ENCODE results near the gene C6orf58. TPM values are rescaled to one million over a fixed set of nuclear protein-coding genes. Genes with fewer than 3 reads are reported as not detected.

Gene C6orf58
- total RNA-seq, 1 experiment from 2014 or later: not detected

- no peak overlapping the region for H2BK5ac ChIP-seq (ENCODE audit: insufficient read length, low read length)
- no peak overlapping the region for H3K23ac ChIP-seq (ENCODE audit: insufficient read length, low read depth, low read length)
- DNase-seq: peak; percentile 56
- no peak overlapping the region for H2BK12ac ChIP-seq (ENCODE audit: insufficient read length, low read depth, low read length)
- TF ChIP-seq CTCF (conservative IDR thresholded peaks at IDR 0.05): peak; percentile 67; the same call in 2 of the 3 replicates
- no peak overlapping the region for H3K4me3 Mint-ChIP-seq
- H3K9me3 Mint-ChIP-seq: no peaks in the 10 kb centered on the region; a peak in 1 of 5 replicates
- H2BK15ac ChIP-seq (ENCODE audit: low read depth, low read length): no peak overlapping the region
- no peak overlapping the region for H3T11ph ChIP-seq (ENCODE audit: low read length)
- no peaks in the 10 kb centered on the region for H3K27me3 ChIP-seq (ENCODE audit: insufficient read depth, low read length)
- no peak overlapping the region for H2BK120ac ChIP-seq (ENCODE audit: low read depth, low read length, poor library complexity, severe bottlenecking)
- no peak overlapping the region for H3K14ac ChIP-seq (ENCODE audit: insufficient read depth, low read length)
- no peaks in the 10 kb centered on the region for H3K79me1 ChIP-seq (ENCODE audit: insufficient read depth, low read depth, low read length, poor library complexity, severe bottlenecking)
- no peak overlapping the region for H2AK5ac ChIP-seq (ENCODE audit: insufficient read length, low read length)
- H3K9ac ChIP-seq (ENCODE audit: extremely low read depth, insufficient read length, low read length): no peak overlapping the region
- H4K91ac ChIP-seq (ENCODE audit: insufficient read length, low read depth, low read length): no peak overlapping the region
- H3K4me2 ChIP-seq (ENCODE audit: insufficient read depth, insufficient read length, low read length): no peak overlapping the region
- no peak overlapping the region for H3K27ac ChIP-seq (ENCODE audit: insufficient read length, low read depth, low read length)
- no peaks in the 10 kb centered on the region for H3K27me3 Mint-ChIP-seq (ENCODE audit: low read depth)
- H2BK20ac ChIP-seq (ENCODE audit: low read depth, low read length, poor library complexity, severe bottlenecking): no peak overlapping the region
- no peak overlapping the region for H4K8ac ChIP-seq (replicated peaks; ENCODE audit: insufficient read length, low read depth, low read length)
- H3K79me2 ChIP-seq (ENCODE audit: insufficient read depth, low read length): no peaks in the 10 kb centered on the region
- no peaks in the 10 kb centered on the region for H3K9me3 ChIP-seq (ENCODE audit: control insufficient read depth, low read depth, low read length)
- H3K18ac ChIP-seq (ENCODE audit: insufficient read length, low read depth, low read length): no peak overlapping the region
- H4K5ac ChIP-seq (ENCODE audit: insufficient read length, low read depth, low read length): no peak overlapping the region
- no CpG with 5 or more reads among the region's 3 CpGs for WGBS (ENCODE audit: extremely low coverage, insufficient read length, low lambda C conversion rate)
- no peak overlapping the region for H3K4ac ChIP-seq (ENCODE audit: low read depth, low read length)
- H3K27ac Mint-ChIP-seq: no peak overlapping the region; a peak in 1 of 7 replicates
- no peaks in the 10 kb centered on the region for H3K23me2 ChIP-seq (ENCODE audit: insufficient read length, low read depth, low read length, poor library complexity, severe bottlenecking)
- H3K56ac ChIP-seq (ENCODE audit: insufficient read length, low read depth, low read length): no peak overlapping the region
- no peaks in the 10 kb centered on the region for H4K20me1 ChIP-seq (ENCODE audit: control insufficient read depth, insufficient read depth, insufficient read length)
- H3K4me1 ChIP-seq (ENCODE audit: insufficient read depth, low read length): no peaks in the 10 kb centered on the region
- H3K4me1 Mint-ChIP-seq: peaks cover 0 to 3% of the 10 kb centered on the region in 2 experiments; a peak in 2 of 4 replicates
- no peaks in the 10 kb centered on the region for H3K36me3 Mint-ChIP-seq (ENCODE audit: insufficient read depth in 1 of 3, low read depth in 3 of 3)
- no peak overlapping the region for H2AFZ ChIP-seq (ENCODE audit: low read length)
Measured at GRCh38 chr6:127606131-127606562, 29.2 kb downstream of the C6orf58 start.

Measured in H9 (cell line).